Measurements from ENCODE around the gene SRRM1. TPM values are rescaled to one million over a fixed set of nuclear protein-coding genes. Genes with fewer than 3 reads are reported as not detected.

The SRRM1 gene
- total and polyA plus RNA-seq, 9 of the 15 experiments (the other 6 are each of a cell fraction or from before 2014, with no cell fraction given) = 54.5 to 268 (median 115) TPM

GRCh38 chr1:24688621-24689195 is 45.6 kb downstream of the SRRM1 start:
- H3K9me3 ChIP-seq (replicated peaks; ENCODE audit: control insufficient read depth, insufficient read depth, low read depth, low read length) = no peaks in the 10 kb centered on the region
- in situ Hi-C loops (cut with MboI) = no loop called here
- no peak overlapping the region for H3K4me3 ChIP-seq
- H3K9me1 ChIP-seq (ENCODE audit: control insufficient read depth, insufficient read depth, low read length) = no peaks in the 10 kb centered on the region
- WGBS (ENCODE audit: insufficient coverage, low coverage, missing lambda C conversion rate) = 22% methylated on average over 13 of the region's 13 CpGs
- BruUV-seq (replicated peaks) = no TSS peak
- intact Hi-C loops (cut with micrococcal nuclease) = loop anchor here (2.0 kb wide), 1 partner anchor 142 kb away; no protein-coding TSS in a partner anchor
- H3K27ac ChIP-seq (ENCODE audit: extremely low read depth, low read depth, low read length) = no peak overlapping the region
- H3K79me2 ChIP-seq (ENCODE audit: control insufficient read depth, insufficient read depth, low read length) = no peaks in the 10 kb centered on the region
- DNase-seq (ENCODE audit: extremely low read depth in 1 of 4, low spot score in 3 of 4) = peak; percentile 69 to 81 (median 75)
- H3K4me1 ChIP-seq (replicated peaks in 1 of 2; ENCODE audit: control insufficient read depth in 2 of 2, insufficient read depth in 2 of 2, low read length in 2 of 2) = peaks cover 0 to 6% of the 10 kb centered on the region in 2 experiments; a peak in 3 of 5 replicates
- no peaks in the 10 kb centered on the region; a peak in 2 of 5 replicates for H3K27me3 ChIP-seq (ENCODE audit: control insufficient read depth in 2 of 2, insufficient read depth in 2 of 2, low read length in 2 of 2)
- H3K9ac ChIP-seq (ENCODE audit: insufficient read depth in 1 of 2, low read depth in 2 of 2, low read length in 2 of 2) = no peak overlapping the region
- ChIA-PET CTCF (ENCODE audit: low intra/inter-chr PET ratio) (interaction anchor here (0.5 to 2.1 kb wide), 6 partner anchors 81 to 552 kb away, joined by 3 to 51 read pairs (median 4); no protein-coding TSS in a partner anchor), POLR2A (interaction anchor here (0.6 to 2.0 kb wide), 17 partner anchors 9 to 1055 kb away, joined by 3 to 8 read pairs (median 4); no protein-coding TSS in a partner anchor)
- peak overlapping the region; percentile 58 for H2AFZ ChIP-seq (ENCODE audit: low read depth, low read length)
- peak; percentile 84 for FAIRE-seq
- H3K4me2 ChIP-seq (ENCODE audit: insufficient read depth, low read length) = no peak overlapping the region; the same call in 1 of the 2 replicates
- ATAC-seq = peak; percentile 96
- H3K36me3 ChIP-seq (ENCODE audit: control insufficient read depth, insufficient read depth, low read length) = no peaks in the 10 kb centered on the region
- no peaks in the 10 kb centered on the region for H4K20me1 ChIP-seq (replicated peaks; ENCODE audit: control insufficient read depth, insufficient read depth, low read length)
- TF ChIP-seq, protein P1, sequence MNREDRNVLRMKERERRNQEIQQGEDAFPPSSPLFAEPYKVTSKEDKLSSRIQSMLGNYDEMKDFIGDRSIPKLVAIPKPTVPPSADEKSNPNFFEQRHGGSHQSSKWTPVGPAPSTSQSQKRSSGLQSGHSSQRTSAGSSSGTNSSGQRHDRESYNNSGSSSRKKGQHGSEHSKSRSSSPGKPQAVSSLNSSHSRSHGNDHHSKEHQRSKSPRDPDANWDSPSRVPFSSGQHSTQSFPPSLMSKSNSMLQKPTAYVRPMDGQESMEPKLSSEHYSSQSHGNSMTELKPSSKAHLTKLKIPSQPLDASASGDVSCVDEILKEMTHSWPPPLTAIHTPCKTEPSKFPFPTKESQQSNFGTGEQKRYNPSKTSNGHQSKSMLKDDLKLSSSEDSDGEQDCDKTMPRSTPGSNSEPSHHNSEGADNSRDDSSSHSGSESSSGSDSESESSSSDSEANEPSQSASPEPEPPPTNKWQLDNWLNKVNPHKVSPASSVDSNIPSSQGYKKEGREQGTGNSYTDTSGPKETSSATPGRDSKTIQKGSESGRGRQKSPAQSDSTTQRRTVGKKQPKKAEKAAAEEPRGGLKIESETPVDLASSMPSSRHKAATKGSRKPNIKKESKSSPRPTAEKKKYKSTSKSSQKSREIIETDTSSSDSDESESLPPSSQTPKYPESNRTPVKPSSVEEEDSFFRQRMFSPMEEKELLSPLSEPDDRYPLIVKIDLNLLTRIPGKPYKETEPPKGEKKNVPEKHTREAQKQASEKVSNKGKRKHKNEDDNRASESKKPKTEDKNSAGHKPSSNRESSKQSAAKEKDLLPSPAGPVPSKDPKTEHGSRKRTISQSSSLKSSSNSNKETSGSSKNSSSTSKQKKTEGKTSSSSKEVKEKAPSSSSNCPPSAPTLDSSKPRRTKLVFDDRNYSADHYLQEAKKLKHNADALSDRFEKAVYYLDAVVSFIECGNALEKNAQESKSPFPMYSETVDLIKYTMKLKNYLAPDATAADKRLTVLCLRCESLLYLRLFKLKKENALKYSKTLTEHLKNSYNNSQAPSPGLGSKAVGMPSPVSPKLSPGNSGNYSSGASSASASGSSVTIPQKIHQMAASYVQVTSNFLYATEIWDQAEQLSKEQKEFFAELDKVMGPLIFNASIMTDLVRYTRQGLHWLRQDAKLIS (CRISPR knock-in tag; IDR thresholded peaks at IDR 0.05) = no peak
- no peak for TF ChIP-seq HDAC3 (IDR thresholded peaks at IDR 0.05; ENCODE audit: borderline replicate concordance, partially characterized antibody)
- TF ChIP-seq ATF1 (CRISPR knock-in tag; IDR thresholded peaks at IDR 0.05) = no peak
- no peak for TF ChIP-seq ATF1 (tag; IDR thresholded peaks at IDR 0.05)
- no peak for TF ChIP-seq CREBBP (IDR thresholded peaks at IDR 0.05; ENCODE audit: low read depth, low read length)
- no peak for TF ChIP-seq POLR2AphosphoS2 (IDR thresholded peaks at IDR 0.05; ENCODE audit: low read length)
- peak; percentile 50 for TF ChIP-seq VEZF1 (CRISPR knock-in tag; IDR thresholded peaks at IDR 0.05)
- TF ChIP-seq HDGF (IDR thresholded peaks at IDR 0.05) = peak; percentile 93; the same call in 1 of the 2 replicates
- TF ChIP-seq HDAC2 (IDR thresholded peaks at IDR 0.05) = no peak
- TF ChIP-seq GTF2E2 (tag; IDR thresholded peaks at IDR 0.05) = no peak
- no peak for TF ChIP-seq ZNF699 (CRISPR knock-in tag; IDR thresholded peaks at IDR 0.05; ENCODE audit: insufficient replicate concordance)
- no peak; the same call in 1 of the 2 replicates for TF ChIP-seq NR2C2 (CRISPR knock-in tag; IDR thresholded peaks at IDR 0.05)
- TF ChIP-seq NR2C2 (tag; IDR thresholded peaks at IDR 0.05) = no peak
